Adipocyte (in vitro differentiated cells): ENCODE measurements around the gene C1QTNF8.
A peak's percentile ranks its signal among the peaks of the same experiment; 100 is the strongest.
"Not testable (repeated sequence)": the region's sequence is repeated elsewhere in the genome, so short reads cannot be mapped to it uniquely, and the experiment has no call there.

Experiments
- DNase-seq: peaks from one replicate; pipeline ENCODE4 v3.0.0-alpha.2; 2015; ENCODE audit warnings: low read depth
- H3K27me3 ChIP-seq: replicated peaks from 2 replicates; pipeline ENCODE4 v1.7.0; 2013; ENCODE audit warnings: mild to moderate bottlenecking, low read length, moderate library complexity; ENCODE audit not compliant: control insufficient read depth, insufficient read depth
- H3K36me3 ChIP-seq: 2 replicates; pipeline ENCODE4 v1.7.0; 2013; ENCODE audit warnings: low read length, mild to moderate bottlenecking, moderate library complexity; ENCODE audit not compliant: control insufficient read depth, insufficient read depth, severe bottlenecking
- H3K4me1 ChIP-seq: 2 replicates; pipeline ENCODE4 v1.7.0; 2013; ENCODE audit warnings: mild to moderate bottlenecking, low read length, moderate library complexity; ENCODE audit not compliant: control insufficient read depth, insufficient read depth
- H3K4me3 ChIP-seq: 2 replicates; pipeline ENCODE4 v1.7.0; 2013; ENCODE audit warnings: mild to moderate bottlenecking, low read length, moderate library complexity
- H3K9ac ChIP-seq: 2 replicates; pipeline ENCODE4 v1.7.0; 2013; ENCODE audit warnings: mild to moderate bottlenecking, low read length, moderate library complexity
- H3K9me3 ChIP-seq: 2 replicates; pipeline ENCODE4 v1.7.0; 2013; ENCODE audit warnings: mild to moderate bottlenecking, low read length, moderate library complexity; ENCODE audit not compliant: control insufficient read depth

The C1QTNF8 gene

DNA sequence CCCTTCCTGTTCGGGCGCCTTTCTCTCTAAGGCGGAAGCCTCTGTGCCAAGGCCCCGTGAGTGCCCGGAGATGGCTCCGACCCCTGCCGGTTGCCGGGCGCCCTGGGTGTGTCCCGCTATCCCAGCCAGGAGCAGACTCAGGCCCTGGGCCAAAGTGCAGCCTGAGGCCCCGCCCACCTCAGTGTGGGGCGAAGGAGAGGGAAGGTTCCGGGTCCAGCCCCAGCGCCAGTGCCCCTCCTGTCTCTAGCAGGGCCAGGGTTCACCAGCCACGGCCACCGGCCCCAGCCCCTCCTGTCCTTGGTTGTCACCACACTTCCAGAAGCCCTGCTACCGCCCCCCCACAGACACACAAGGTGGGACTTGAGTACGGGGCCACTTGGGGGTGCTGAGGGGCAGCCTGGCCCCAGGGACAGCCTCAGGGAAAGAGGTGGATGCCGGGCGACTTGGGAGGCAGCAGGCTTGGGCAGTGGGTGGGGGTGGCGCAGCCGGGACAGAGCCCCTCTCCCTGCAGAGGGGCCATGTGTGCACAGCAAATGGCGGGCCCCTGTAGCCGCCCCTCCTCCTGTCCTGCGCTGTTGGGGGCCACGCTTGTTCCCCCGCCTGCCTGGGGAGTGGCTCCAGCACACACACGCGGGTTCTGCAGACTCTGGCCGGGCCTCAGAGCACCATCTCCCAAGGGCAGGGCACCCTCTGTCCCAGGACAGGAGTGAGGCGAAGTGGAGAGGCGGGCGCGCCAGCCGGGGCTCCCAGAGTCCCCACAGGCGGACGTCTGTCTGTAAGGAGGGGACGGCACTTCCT is 6.0 kb downstream of the C1QTNF8 start:
- Histone ChIP-seq H3K9me3 (peaks cover 9% of the 10 kb centered on the region), H3K4me3 (peak overlapping the region; percentile 47), H3K27me3 (peaks cover 22% of the 10 kb centered on the region), H3K4me1 (peaks cover 10% of the 10 kb centered on the region), H3K9ac (peak overlapping the region; percentile 16), H3K36me3 (no peaks in the 10 kb centered on the region)
- no peak for DNase-seq

DNA sequence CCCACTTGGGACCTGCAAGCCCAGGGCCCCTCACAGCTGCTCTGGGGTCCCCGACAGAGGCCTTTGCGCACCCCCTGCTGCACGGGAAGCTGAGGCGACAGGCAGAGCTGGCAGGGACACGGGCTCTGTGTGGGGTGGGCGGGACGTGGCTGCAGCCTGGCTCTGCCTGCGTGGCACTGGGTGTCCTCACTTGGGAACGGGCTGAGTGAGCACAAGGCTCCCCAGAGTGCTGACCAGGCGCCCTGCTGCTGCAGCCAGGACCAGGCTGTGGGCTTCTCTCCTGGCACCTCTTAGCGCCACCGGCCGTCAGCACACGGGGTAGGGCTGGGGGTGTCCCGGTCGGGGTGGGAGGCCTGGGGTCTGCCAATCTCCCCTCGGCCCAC is 6.6 kb downstream of the C1QTNF8 start:
- H3K27me3 ChIP-seq = peaks cover 22% of the 10 kb centered on the region
- H3K4me1 ChIP-seq = peaks cover 10% of the 10 kb centered on the region
- no peak for DNase-seq
- H3K4me3 ChIP-seq = no peak overlapping the region
- no peak overlapping the region for H3K9ac ChIP-seq
- H3K36me3 ChIP-seq = no peaks in the 10 kb centered on the region
- peaks cover 14% of the 10 kb centered on the region for H3K9me3 ChIP-seq

GRCh38 chr16:1088295-1089170 is 7.5 kb downstream of the C1QTNF8 start:
- Histone ChIP-seq H3K36me3 (no peaks in the 10 kb centered on the region), H3K4me1 (peaks cover 10% of the 10 kb centered on the region), H3K4me3 (no peak overlapping the region), H3K9ac (no peak overlapping the region), H3K27me3 (peaks cover 27% of the 10 kb centered on the region), H3K9me3 (peaks cover 21% of the 10 kb centered on the region)
- DNase-seq = no peak

- Histone ChIP-seq H3K27me3 (peaks cover 33% of the 10 kb centered on the region), H3K9me3 (peaks cover 26% of the 10 kb centered on the region)
- not testable (repeated sequence) for H3K4me1 ChIP-seq, DNase-seq, H3K9ac ChIP-seq, H3K36me3 ChIP-seq, H3K4me3 ChIP-seq
These were observed 9.6 kb downstream of the C1QTNF8 start for GRCh38 chr16:1086443-1086842.

DNA sequence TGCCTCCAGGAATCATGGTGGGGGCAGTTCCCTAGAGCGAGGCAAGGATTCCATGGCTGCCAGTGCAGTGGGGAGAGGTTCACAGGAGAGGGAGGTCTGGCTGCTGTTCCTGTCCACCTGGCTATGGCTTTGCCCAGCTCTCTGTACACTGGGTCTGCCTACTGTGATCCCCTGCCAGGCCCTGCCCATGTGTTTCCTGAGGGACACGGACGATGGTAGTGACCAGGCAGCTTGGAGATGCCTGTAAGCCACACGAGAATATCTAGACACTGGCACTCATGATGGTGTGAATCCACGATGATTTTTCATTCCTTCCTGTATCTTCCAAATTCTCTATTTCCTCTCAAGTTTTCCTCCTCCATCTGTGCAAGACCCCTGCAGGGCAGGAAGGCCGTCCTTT is 11.1 kb downstream of the C1QTNF8 start:
- Histone ChIP-seq H3K36me3 (no peaks in the 10 kb centered on the region), H3K9me3 (peaks cover 26% of the 10 kb centered on the region), H3K4me1 (peaks cover 6% of the 10 kb centered on the region), H3K9ac (no peak overlapping the region), H3K4me3 (no peak overlapping the region), H3K27me3 (peaks cover 33% of the 10 kb centered on the region)
- no peak for DNase-seq

DNA sequence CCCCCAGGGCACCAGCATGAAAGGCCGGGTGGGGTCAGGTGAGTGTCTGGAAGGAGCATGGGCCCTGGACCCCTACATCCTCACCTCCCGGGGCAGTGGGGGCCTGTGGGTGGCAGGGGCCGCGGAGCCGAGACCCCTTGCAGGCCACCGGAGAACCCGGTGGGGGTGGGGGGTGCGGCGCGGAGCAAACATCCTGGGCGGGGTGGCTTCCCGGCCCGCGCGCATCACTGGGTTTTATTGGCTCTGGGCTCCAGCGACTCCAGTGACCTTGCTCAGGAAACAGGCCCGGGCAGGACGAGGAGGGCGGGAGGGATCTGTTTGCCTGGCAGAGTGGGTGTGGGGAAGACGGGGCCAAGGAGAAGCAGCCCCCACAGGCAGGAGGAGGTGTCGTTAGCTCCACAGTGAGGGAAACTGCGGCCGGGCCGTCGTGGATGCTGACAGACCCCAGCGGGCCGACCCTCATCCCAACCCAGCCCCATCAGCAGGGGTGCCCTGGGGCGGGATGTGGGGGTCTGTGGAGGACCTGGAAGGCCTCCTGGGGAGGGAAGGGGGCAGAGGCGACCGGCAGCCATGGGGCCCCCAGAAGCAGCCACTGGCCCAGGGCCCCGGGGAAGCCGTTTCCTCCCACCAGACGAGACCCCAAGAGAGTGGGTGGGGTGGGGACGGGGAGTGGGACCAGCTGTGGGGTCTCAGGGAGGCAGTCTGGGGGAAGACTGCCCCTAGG is 12.9 kb downstream of the C1QTNF8 start:
- Histone ChIP-seq H3K27me3 (peaks cover 27% of the 10 kb centered on the region), H3K36me3 (no peaks in the 10 kb centered on the region), H3K9me3 (peaks cover 26% of the 10 kb centered on the region), H3K4me1 (peaks cover 3% of the 10 kb centered on the region), H3K9ac (no peak overlapping the region), H3K4me3 (no peak overlapping the region)
- DNase-seq = no peak

DNA sequence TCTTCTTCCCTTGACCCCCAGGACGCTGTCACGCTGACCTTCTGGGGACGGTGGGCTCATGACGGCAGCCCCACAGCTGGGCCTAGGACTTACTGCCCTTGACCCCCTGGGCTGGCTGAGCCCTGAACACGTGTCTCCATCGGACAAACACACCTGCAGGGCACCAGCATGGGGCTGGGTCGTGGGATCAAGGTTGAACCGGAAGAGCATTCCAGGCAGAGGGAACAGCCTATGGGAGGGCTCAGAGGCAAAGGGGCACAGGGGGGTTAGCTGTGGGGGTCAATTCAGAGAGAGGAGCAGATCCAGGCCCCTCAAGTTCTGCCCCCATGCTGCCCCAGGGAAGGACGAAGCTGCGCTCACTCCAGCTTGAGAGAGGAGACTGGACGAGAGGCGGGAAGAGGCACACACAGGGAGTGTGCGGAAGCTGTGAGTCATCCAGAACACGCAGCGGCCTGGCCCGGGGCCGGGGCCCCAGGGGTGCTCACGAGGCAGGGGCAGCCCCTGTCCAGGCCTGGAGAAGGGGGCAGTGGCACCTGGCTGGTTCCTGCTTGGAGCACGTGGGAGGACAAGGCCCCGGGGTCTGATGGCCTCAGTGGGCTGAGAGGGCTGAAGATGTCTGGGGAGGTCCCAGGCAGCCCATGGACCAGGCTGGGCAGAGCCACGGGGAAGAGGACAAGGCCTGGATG is 13.6 kb downstream of the C1QTNF8 start:
- peaks cover 24% of the 10 kb centered on the region for H3K27me3 ChIP-seq
- no peak overlapping the region for H3K4me3 ChIP-seq
- H3K9ac ChIP-seq = no peak overlapping the region
- H3K9me3 ChIP-seq = peaks cover 26% of the 10 kb centered on the region
- peak; percentile 8 for DNase-seq
- peaks cover 3% of the 10 kb centered on the region for H3K4me1 ChIP-seq
- H3K36me3 ChIP-seq = no peaks in the 10 kb centered on the region

GRCh38 chr16:1081734-1082265 is 14.2 kb downstream of the C1QTNF8 start:
- peaks cover 29% of the 10 kb centered on the region for H3K27me3 ChIP-seq
- H3K9me3 ChIP-seq = peaks cover 26% of the 10 kb centered on the region
- H3K9ac ChIP-seq = no peak overlapping the region
- H3K36me3 ChIP-seq = no peaks in the 10 kb centered on the region
- H3K4me1 ChIP-seq = peaks cover 3% of the 10 kb centered on the region
- DNase-seq = no peak
- no peak overlapping the region for H3K4me3 ChIP-seq

DNA sequence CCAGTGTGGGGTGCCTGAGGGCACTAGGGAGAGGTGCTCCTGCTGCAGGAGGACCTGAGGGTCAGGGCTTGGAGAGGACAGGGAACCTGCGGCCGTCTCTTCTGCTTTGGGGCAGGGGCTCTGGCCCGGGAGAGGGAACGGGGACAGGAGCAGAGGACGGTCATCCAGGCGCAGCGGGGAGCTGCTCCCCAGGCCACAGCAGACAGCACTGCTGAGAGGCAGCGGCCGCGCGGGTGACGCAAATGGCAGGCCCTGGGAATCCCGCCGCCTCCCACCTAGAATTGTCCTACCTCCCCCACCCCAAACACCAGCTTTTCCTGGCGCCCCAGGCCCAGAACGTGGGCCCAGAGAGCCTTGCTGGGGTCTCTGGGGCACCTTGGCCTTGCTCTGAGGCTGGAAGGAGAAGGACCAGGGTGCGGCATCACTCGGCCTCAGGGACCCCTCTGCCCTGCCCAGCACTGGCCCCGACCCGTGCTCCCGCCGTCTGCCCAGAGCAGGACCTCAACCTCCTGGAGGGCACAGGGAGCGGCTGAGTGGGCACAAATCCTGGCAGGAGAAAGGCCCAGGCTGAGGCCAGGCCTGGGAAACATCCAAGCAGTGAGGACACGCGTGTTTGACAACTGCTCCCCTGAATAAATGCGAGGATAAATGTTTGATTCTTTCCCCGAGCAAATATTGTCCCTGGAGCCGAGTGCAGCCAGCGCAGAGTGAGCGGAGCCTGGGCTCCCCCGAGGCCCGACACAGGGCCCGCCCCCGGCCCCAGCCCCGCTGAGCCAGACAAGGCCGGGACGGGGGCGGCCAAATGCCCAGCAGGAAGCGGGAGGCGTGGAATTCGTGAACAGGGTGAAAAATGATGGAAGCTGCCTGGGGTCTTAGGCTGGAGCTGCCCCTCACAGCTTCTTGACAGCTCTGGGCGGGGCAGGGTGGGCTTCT is 15.0 kb downstream of the C1QTNF8 start:
- Histone ChIP-seq H3K9me3 (peaks cover 26% of the 10 kb centered on the region), H3K4me3 (no peak overlapping the region), H3K4me1 (peaks cover 3% of the 10 kb centered on the region), H3K9ac (no peak overlapping the region), H3K36me3 (no peaks in the 10 kb centered on the region), H3K27me3 (peaks cover 35% of the 10 kb centered on the region)
- DNase-seq = peak; percentile 9
